Hematopoietic multipotent progenitor cell treated with erythropoietin and hydrocortisone succinate and interleukin-3 and kit ligand, for 15 days (in vitro differentiated cells): ENCODE data around the gene GRAMD1B.
"Not testable (repeated sequence)": the region's sequence is repeated elsewhere in the genome, so short reads cannot be mapped to it uniquely, and the experiment has no call there.

ENCODE experiments used
- DNase-seq: peaks from one replicate; pipeline ENCODE4 v3.0.0-alpha.2; 2015; ENCODE audit warnings: low spot score

The GRAMD1B gene

DNA sequence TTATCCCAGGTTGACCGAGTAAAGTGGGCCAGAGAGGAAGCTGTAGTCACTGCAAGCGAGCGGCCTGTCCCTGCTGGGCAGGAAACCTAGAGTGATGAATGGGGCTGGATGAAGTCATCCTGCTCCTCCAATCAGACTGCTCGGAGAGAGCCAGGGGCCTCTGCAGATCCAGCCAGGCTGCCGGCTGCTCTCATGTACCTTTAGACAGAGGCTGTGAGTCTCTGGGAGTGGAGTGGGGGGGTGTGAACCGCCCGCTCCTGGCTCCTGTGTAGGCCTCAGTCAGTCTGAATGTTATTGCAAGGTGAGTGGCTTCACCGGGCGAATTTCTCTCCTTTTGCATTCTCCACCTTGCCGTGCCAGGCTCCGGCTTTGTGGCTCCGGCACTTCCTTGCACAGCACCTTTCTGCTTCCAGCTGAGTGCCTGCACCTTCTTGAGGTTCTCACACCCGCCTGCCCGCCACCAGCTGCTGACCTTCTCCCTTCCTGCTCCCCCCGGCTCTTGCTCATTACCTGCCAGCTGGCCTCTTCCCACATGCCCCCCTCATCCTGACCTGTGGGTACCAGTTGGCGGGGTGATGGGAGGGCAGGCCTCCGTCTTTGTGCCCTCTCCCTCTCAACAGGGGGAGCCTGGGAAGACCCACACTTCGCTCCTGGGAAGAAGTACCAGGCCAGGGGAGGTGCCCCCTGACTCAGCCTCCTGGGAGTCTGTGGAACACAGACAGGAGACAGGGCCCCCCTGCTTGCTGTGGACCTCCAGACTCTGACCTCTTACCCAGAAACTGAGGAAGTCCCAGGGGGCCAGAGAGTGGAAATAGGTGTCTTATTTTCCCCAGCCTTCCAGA is 79.9 kb downstream of the GRAMD1B start:
- DNase-seq: no peak

GRCh38 chr11:123510579-123510905 is 80.5 kb downstream of the GRAMD1B start:
- DNase-seq: no peak

DNA sequence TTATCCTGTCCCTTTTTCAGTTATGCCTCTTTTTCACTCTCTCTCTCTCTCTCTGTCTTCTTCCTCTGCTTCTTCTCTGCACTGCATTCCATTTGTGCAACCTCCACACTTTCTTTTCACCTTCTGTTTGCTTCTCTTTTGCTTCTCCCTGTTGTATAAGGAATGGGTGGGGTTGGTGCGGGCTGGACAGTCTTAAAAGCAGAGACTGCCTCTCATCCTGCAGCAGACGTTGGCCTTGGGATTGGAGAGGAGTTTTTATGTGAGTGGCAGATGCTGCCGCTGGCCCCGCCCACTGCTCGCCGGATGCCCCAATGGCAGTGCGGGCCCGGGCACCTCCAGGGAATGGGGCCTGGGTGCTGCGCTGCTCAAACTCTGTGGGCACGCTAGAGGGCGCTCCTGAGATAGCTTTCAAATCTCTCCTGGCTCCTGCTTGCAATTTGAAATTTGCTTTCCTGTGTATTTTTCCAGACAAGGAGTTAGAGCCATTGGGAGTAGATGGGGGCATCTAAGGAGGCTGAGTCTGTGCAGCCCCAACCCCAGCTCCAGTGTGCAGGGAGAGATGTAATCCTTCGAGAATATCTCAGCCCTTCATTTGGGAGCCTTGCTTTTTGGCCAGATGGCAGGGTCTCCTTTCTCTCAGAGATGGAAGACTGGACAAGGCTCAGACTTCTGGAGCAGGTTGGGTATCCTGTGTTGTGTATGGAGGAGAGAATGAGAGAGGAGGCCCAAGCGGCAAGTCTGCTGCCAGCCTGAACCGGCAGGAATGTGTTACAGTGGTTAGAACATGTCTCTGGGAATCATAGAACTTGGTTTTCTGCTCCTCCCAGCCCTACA is 81.2 kb downstream of the GRAMD1B start:
- peak; percentile 45 for DNase-seq

- not testable (repeated sequence) for DNase-seq
These were observed 83.2 kb downstream of the GRAMD1B start for GRCh38 chr11:123513309-123513708.

- DNase-seq: no peak
These were observed 86.2 kb downstream of the GRAMD1B start for GRCh38 chr11:123516238-123516637.

- no peak for DNase-seq
These were observed 87.7 kb downstream of the GRAMD1B start for GRCh38 chr11:123517559-123518364.

DNA sequence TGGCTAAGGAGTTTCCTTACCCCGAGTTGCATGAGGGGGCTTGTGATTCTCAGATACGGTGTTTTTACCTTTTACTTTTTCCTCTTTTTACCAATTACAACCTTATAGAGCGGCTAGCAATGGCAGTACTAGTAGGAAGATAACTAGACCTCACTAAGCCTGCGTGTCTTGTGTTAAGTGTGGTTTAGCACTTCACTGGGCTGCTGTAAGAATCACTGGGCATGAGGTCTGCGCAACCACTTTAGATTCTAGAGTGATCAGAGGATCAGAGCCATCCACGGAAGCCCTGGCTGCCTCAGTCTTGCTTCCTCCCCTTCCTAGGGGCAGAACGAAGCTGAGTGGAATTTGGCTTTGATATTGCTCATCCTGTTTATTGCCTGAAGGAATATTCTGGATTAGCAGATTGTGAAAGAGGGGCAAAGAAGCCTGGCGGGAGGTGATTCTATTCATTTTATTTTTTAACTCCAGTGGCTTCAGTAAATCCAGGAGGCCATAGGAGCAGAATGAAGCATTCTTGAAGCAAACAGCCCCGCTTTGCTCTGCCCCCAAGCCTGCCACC is 88.5 kb downstream of the GRAMD1B start:
- DNase-seq: no peak

- DNase-seq: no peak
These were observed 89.2 kb downstream of the GRAMD1B start for GRCh38 chr11:123519055-123519796.

DNA sequence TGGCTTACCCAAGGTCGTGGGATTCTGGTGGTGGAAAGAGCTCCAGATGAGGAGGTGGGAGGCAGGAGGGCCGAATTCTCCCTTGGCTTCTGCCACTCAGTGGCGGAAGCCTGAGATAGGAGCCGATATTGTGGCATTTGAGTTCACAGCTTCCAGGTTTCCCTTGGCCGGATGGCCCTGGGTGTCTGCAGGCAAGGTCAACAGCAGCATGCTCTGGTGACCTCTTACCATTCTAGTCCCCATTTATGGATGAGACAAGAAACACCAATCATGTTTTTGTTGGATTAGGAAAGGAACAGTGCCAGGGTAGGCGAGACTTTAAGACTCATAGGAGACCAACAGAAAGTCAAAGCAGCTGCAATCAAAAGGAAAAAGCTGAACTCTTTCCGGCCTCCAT is 89.7 kb downstream of the GRAMD1B start:
- no peak for DNase-seq

DNA sequence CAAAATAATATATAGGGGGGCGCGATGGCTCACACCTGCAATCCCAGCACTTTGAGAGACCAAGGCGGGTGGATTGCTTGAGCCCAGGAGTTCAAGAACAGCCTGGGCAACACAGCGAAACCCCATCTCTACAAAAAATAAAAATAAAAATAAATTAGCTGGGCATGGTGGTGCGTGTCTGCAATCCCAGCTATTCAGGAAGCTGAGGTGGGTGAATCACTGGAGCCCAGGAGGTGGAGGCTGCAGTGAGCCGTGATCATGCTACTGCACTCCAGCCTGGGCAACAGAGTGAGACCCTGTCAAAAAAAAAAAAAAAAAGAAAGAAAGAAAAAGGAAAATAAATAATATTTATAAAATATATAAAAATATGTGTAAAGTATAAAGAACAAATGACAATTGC is 90.4 kb downstream of the GRAMD1B start:
- not testable (repeated sequence) for DNase-seq

- DNase-seq: no peak
These were observed 90.9 kb downstream of the GRAMD1B start for GRCh38 chr11:123521001-123521400.

GRCh38 chr11:123521930-123522329 is 91.9 kb downstream of the GRAMD1B start:
- DNase-seq: no peak

DNA sequence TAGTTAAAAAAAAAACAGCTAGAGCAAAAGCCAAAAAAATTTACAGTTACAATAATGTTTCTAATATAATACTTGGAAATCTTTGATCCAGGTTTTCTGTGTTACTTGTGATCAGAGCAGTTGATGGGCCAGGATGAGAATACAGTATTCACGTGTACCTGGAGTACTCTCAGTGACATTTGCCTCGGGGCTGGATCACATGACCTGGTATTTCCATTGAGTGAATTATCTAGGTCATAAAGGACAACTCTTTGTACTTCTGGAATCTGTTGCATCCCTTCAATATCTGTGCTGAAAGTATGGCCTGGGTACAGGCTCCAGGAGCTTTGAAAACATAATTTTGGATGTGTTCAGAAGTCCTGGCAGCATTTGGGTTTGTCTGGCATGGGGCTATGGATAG is 93.5 kb downstream of the GRAMD1B start:
- DNase-seq: no peak

- DNase-seq: no peak
These were observed 95.0 kb downstream of the GRAMD1B start for GRCh38 chr11:123525097-123525496.

GRCh38 chr11:123525511-123525918 is 95.4 kb downstream of the GRAMD1B start:
- no peak for DNase-seq

GRCh38 chr11:123526027-123526805 is 96.1 kb downstream of the GRAMD1B start:
- DNase-seq: no peak

DNA sequence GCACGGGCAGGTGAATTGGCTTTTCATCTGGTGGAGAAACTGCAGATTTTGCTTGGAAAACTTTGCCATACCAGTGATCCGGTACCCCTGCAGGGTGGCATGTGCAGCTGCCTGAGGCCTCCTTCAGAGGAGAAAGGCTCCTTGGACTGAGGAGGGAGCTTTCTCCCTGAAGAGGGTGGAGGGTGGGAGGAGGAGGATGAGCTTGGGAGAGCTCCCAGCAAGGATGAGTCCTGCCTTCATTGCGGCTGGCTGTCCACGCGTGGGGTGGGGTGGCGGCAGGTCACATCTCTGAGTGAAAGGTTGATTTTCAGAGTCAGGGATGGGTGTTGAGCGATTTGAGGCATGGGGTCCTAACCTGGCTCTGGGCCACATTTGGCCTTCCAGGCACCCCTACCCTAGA is 96.8 kb downstream of the GRAMD1B start:
- DNase-seq: no peak

DNA sequence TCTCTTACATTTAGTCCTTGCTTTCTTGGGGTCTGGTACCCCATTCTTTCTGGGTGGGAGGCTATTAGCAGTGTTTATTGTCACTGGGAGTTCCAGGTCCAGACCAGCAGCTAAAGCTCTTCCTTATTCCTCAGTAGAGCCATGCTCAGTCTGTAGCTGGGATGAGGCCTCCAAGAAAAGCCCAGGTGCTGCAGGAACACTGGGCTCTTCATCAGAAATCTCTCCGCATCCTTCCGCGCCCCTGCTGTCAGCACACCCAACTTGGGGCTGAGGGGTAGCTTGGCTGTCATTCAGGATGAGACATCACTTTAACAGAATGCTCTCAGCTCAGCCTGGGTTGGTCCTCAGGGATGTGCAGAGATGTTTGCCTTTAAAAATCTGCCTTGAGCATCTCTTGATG is 97.5 kb downstream of the GRAMD1B start:
- no peak for DNase-seq

- no peak for DNase-seq
These were observed 97.9 kb downstream of the GRAMD1B start for GRCh38 chr11:123527947-123528346.

GRCh38 chr11:123531325-123531724 is 101.3 kb downstream of the GRAMD1B start:
- no peak for DNase-seq

GRCh38 chr11:123532131-123532530 is 102.1 kb downstream of the GRAMD1B start:
- DNase-seq: no peak
